GM12891 (cell line): Measurements from ENCODE around the gene POLR3A.

ENCODE experiments used
- DNase-seq: peaks from one replicate; pipeline ENCODE4 v3.0.0; 2011; ENCODE audit warnings: low spot score; ENCODE audit not compliant: insufficient read length
- FAIRE-seq: peaks from 2 replicates; lab custom pipeline; 2011; peaks lifted over from hg19 to GRCh38; lab: Jason Lieb, UNC
- PAX5 ChIP-seq: IDR thresholded peaks from 2 replicates; pipeline ENCODE4 v1.6.1; 2011; ENCODE audit warnings: low read length, moderate library complexity, mild to moderate bottlenecking; ENCODE audit not compliant: insufficient read depth, severe bottlenecking
- POLR2A ChIP-seq: IDR thresholded peaks from 2 replicates; pipeline ENCODE4 v1.6.1; 2011; ENCODE audit warnings: low read depth, low read length, control low read depth
- POLR2AphosphoS5 ChIP-seq: IDR thresholded peaks from 2 replicates; pipeline ENCODE4 v1.6.1; 2011; ENCODE audit warnings: low read depth, low read length, control low read depth
- POU2F2 ChIP-seq: IDR thresholded peaks from 2 replicates; pipeline ENCODE4 v1.6.1; 2011; ENCODE audit warnings: low read depth, mild to moderate bottlenecking, control low read depth, low read length, moderate library complexity
- SPI1 ChIP-seq: IDR thresholded peaks from 2 replicates; pipeline ENCODE4 v1.6.1; 2011; ENCODE audit warnings: low read depth, low read length, control low read depth
- TAF1 ChIP-seq: IDR thresholded peaks from 2 replicates; pipeline ENCODE4 v1.6.1; 2011; ENCODE audit warnings: low read depth, low read length, control low read depth

POLR3A gene

GRCh38 chr10:77972148-77972547, 57.2 kb downstream of the POLR3A start:
- FAIRE-seq (no peak), DNase-seq (no peak)

GRCh38 chr10:77971804-77972144, 57.5 kb downstream of the POLR3A start:
- TF ChIP-seq TAF1 (no peak), POLR2A (no peak), POU2F2 (no peak), SPI1 (no peak), POLR2AphosphoS5 (no peak), PAX5 (no peak)
- DNase-seq, result no peak
- no peak for FAIRE-seq

More at GRCh38 chr10:77972148-77972547, 57.2 kb downstream of the POLR3A start:
- TF ChIP-seq PAX5, result no peak
- no peak for TF ChIP-seq POLR2AphosphoS5
- no peak for TF ChIP-seq POU2F2
- no peak for TF ChIP-seq TAF1
- no peak for TF ChIP-seq POLR2A
- TF ChIP-seq SPI1, result no peak

GRCh38 chr10:77970869-77971803, 58.2 kb downstream of the POLR3A start:
- TF ChIP-seq SPI1 (no peak), POU2F2 (no peak)
- no peak for FAIRE-seq
- no peak for DNase-seq

GRCh38 chr10:77969114-77969513, 60.2 kb downstream of the POLR3A start:
- TF ChIP-seq TAF1 (no peak), POLR2A (no peak), SPI1 (no peak), POU2F2 (no peak), PAX5 (no peak), POLR2AphosphoS5 (no peak)
- FAIRE-seq (no peak), DNase-seq (no peak)

- DNase-seq (no peak), FAIRE-seq (no peak)
- TF ChIP-seq POLR2AphosphoS5 (no peak), POLR2A (no peak), SPI1 (no peak), PAX5 (no peak), TAF1 (no peak), POU2F2 (no peak)
These were observed 61.7 kb downstream of the POLR3A start for GRCh38 chr10:77967611-77968022.

GRCh38 chr10:77965294-77965693, 64.0 kb downstream of the POLR3A start:
- no peak for TF ChIP-seq POU2F2
- no peak for TF ChIP-seq POLR2A
- TF ChIP-seq SPI1, result no peak
- no peak for TF ChIP-seq TAF1
- no peak for TF ChIP-seq POLR2AphosphoS5
- FAIRE-seq (no peak), DNase-seq (no peak)

GRCh38 chr10:77964811-77965210, 64.5 kb downstream of the POLR3A start:
- DNase-seq, result no peak
- TF ChIP-seq PAX5, result no peak
- TF ChIP-seq POLR2A, result no peak
- no peak for FAIRE-seq

- TF ChIP-seq SPI1, result no peak
- FAIRE-seq, result no peak
These were observed 65.4 kb downstream of the POLR3A start for GRCh38 chr10:77963901-77964300.

GRCh38 chr10:77962350-77963146, 66.8 kb downstream of the POLR3A start:
- TF ChIP-seq TAF1 (no peak), POU2F2 (no peak), POLR2AphosphoS5 (no peak), SPI1 (no peak), PAX5 (no peak), POLR2A (no peak)

More at GRCh38 chr10:77963901-77964300, 65.4 kb downstream of the POLR3A start:
- no peak for DNase-seq

GRCh38 chr10:77961668-77962067, 67.6 kb downstream of the POLR3A start:
- FAIRE-seq (no peak), DNase-seq (no peak)
- TF ChIP-seq SPI1 (no peak), POLR2A (no peak), POU2F2 (no peak), PAX5 (no peak), TAF1 (no peak), POLR2AphosphoS5 (no peak)

More at GRCh38 chr10:77962350-77963146, 66.8 kb downstream of the POLR3A start:
- FAIRE-seq, result no peak
- DNase-seq, result no peak
